Measurements from ENCODE around the gene TEX35.

GRCh38 chr1:178540646-178541045 is 27.7 kb downstream of the TEX35 start:
- TF ChIP-seq POLR2A (IDR thresholded peaks at IDR 0.05): no peak
- TF ChIP-seq, protein P1, sequence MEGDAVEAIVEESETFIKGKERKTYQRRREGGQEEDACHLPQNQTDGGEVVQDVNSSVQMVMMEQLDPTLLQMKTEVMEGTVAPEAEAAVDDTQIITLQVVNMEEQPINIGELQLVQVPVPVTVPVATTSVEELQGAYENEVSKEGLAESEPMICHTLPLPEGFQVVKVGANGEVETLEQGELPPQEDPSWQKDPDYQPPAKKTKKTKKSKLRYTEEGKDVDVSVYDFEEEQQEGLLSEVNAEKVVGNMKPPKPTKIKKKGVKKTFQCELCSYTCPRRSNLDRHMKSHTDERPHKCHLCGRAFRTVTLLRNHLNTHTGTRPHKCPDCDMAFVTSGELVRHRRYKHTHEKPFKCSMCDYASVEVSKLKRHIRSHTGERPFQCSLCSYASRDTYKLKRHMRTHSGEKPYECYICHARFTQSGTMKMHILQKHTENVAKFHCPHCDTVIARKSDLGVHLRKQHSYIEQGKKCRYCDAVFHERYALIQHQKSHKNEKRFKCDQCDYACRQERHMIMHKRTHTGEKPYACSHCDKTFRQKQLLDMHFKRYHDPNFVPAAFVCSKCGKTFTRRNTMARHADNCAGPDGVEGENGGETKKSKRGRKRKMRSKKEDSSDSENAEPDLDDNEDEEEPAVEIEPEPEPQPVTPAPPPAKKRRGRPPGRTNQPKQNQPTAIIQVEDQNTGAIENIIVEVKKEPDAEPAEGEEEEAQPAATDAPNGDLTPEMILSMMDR (IDR thresholded peaks at IDR 0.05): no peak

Data from uterus (tissue), 2 donors.